Measurements from ENCODE around the gene UFD1.

UFD1 gene

GRCh38 chr22:19419464-19420178 is 59.4 kb downstream of the UFD1 start:
- DNase-seq = peak; percentile 33 to 46

DNA sequence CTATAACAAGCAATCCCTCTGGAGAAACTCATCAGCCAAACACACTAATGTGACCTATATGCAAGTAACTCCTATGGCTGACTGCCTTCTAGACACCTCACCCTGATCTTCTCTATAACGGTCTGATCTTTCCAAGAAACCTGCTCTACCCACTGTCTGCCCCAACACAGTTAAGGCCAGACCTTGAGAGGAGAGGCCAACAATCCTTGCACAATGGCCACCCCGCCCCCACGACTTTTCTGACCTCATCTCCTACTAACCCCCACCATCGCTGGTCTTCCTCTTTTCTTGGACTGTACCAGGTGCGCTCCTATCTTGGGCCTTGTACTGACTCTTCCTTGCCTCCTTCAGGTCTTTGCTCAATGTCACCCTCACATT is 59.9 kb downstream of the UFD1 start:
- no peak for DNase-seq

- DNase-seq = no peak
Observed at GRCh38 chr22:19412923-19413322, 66.1 kb downstream of the UFD1 start.

DNA sequence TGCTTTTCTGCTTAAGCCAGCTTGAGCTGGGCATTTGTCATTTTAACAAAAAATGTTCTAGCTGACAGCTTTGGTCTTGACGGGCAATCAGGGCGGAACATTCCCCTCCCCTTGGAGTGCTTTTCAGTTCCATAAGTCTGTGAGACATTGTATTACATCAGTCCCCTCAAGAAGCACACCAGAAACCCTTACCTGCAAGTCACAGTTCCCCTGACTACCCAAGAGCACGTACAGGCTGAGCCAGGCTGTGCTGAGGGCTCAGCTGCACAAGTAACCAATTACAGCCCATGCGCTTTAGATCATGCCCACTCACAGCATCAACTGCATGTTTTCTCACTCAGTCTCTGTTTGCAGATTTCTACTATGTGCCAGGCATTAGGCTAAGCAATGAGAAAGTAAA is 66.5 kb downstream of the UFD1 start:
- no peak for DNase-seq

GRCh38 chr22:19411690-19412045 is 67.3 kb downstream of the UFD1 start:
- no peak for DNase-seq

DNA sequence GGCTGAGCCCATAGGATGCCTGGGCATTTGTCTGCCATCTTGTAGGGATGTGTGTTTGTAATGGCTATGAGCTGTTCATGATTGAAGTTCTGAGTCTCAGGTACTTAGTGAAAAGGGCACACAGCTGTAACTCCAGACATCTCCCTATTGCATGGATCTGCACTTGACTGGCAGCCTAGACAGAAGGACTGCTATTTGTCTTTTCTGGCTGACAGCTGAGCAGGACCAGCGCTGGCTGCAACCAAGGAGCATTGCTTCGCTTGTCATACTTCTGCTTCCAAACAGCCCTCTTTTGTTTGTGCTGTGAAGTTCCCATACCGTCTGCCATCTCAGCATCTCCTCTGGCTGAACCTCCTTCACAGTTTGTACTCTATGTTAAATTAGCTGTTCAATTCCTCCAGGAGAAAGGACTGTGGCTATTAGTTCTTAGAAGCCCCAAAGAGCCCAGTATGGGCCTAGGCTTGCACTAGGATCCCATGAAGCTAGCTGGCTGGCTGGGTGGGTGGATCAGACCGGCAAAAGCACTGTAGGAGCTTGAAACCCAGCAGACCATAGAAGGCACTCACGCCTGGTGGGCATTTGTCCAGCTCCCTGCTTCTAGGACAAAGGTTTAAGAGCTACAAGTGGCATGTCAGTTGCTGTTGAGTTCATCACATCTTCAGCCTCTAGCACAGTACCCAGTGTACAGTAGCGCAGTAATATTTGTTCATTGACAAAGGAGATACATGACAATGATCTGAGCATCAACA is 67.9 kb downstream of the UFD1 start:
- DNase-seq = no peak

DNA sequence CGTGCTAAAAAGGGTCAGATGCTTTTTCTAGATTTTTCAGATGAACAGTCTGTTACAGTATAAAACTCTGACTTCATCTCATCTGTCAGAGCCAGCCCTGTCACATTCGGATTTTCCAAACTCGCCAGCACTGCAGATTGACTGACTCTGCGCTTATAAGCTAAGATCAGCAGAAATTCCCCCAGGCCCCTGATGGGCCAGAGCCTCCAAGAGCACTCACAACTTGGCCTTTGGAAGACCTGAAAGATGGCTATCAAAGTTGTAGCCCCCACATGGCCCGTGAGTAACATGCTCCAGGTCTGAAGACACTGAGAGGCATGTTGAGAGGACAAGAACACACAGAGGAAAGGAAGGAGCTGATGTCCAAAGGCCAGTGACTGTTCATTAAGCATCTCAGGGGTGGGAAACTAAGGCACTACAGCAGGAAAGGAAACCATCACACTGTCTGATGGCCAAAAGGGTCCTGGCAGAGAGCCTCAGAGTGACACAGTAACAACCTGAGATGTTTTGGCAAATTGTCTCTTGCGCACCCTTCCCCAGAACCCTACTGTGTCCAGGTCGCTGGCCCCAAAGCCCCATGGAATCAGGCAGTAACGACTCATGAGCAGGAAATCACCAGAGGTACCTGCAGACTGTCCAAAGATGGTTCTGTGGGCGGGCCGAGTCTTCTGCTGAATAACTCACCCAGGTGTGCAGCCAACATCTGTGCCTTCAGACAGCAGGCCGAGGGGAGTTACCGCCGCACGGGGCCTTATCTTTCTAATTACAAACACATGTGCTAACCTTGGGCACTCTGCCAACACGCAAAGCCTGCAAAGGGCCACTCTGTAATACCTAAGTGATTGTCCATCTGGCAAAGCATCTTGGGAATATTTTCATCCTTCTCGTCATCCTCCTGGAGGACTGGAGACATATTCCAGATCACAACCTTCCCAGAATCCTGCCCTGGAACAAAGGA is 71.1 kb downstream of the UFD1 start:
- DNase-seq = no peak

DNA sequence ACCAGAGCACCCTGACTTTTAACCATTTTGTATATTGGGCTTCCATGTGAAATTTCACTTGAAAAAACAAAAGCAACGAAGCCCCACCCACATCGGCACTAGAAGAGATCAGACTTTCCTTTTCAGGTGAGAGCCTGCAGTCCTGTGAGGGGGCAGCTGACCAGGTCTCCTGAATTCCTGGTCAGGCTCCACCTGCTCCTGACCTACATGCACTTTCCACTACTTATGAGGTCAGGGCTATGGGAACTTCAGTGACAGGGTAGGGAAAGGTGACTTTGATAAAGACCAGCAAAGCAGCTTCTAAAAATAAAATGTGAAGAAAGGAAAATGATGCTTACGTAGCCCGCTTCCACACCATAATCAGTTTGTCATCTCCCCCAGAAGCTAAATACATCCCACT is 72.1 kb downstream of the UFD1 start:
- DNase-seq = no peak

- no peak for DNase-seq
Observed at GRCh38 chr22:19406281-19406811, 72.6 kb downstream of the UFD1 start.

GRCh38 chr22:19405652-19406051 is 73.3 kb downstream of the UFD1 start:
- DNase-seq = no peak

DNA sequence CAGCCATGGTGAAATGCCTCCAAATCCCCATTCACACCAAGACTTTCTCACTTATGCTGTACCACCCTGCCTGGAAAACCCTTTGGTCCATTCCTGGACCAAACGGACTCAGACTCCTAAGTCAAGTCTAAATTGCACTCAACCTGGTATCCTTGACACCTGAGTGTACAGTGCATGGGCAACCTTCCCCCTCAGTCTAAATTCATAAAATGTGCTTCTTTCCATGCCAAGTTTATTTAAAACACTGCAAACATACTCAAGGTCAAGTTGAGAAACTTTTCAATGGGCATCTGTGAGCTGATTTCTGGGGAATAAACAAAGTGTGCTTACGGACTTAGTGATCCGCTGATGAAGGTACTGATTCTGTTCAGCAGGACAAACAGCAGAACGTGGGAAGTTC is 73.9 kb downstream of the UFD1 start:
- no peak for DNase-seq

DNA sequence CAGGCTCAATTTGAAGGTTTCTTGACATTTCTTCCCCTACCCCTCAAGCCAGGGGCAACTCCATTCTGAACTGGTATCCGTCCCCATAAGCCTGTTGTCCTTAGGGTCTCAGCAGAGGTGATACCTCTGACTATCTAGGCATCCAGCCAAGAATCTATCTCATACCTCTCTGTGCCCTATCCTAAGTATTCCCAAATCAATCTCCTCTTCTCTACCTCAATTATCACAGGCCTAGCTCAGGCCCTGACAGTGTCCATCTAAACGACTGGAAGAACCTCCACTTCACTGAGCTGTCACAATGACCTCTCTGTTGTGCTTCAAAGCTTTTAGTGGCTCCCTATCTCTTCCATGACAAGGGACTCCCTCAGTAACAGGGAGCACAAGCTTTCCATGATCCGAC is 74.3 kb downstream of the UFD1 start:
- no peak for DNase-seq

- DNase-seq = no peak
Observed at GRCh38 chr22:19402642-19403191, 76.3 kb downstream of the UFD1 start.

- DNase-seq = no peak
Observed at GRCh38 chr22:19401483-19401882, 77.5 kb downstream of the UFD1 start.

DNA sequence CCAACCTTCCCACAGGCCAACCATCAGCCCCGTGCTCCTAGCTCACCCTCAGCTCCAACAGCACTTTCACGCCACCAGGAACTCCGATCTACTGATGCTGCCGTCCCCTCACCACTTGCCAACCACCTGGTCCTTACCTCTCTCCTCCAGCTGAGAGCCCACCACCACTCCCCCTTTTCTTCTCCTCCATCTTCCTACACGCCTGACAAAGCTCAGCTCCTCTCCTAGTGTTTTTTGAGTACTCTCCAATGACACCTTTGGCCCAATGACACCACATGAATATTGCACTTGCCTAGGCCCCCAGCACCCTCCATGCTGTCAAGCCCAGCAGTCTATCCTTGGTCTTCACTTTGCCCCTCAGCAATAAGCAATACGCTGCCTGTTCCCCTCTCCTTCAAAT is 78.1 kb downstream of the UFD1 start:
- DNase-seq = no peak

Measured in stimulated activated CD4-positive, alpha-beta T cell treated with anti-CD3 and anti-CD28 coated beads, Interleukin-2, amount 100 ng/mL, for 24 hours (primary cell).